ENCODE measurements around the gene EXOC4.

The EXOC4 gene

DNA sequence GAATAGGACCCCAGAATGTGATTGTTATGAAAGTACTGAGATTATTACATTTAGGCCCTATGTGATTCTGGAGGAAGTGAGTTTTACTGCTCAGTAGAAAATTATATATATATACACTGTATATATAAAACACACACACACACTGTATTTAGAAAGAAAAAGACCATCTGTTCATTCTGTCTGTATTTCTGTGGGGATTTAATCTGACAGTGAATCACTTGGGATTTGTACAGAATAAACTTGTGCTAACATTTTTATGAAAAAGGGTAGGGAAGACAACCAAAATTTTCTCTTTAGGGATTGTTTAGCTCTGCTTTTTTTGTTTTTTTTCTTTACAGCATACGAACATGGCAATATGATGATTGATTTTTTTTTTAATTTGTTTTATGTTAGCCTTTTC lies 142.7 kb downstream of the EXOC4 start:
- Histone ChIP-seq H3K27me3 (ENCODE audit: control insufficient read depth in 2 of 2, insufficient read depth in 2 of 2, low read length in 2 of 2) (no peaks in the 10 kb centered on the region), H3K27ac (ENCODE audit: low read depth in 2 of 2, low read length in 2 of 2) (no peak overlapping the region)

GRCh38 chr7:133398506-133398905 lies 145.6 kb downstream of the EXOC4 start:
- Histone ChIP-seq H3K9me3 (ENCODE audit: control insufficient read depth in 2 of 2, low read length in 2 of 2) (no peaks in the 10 kb centered on the region), H3K27me3 (ENCODE audit: control insufficient read depth in 2 of 2, insufficient read depth in 2 of 2, low read length in 2 of 2) (no peaks in the 10 kb centered on the region), H3K27ac (ENCODE audit: low read depth in 2 of 2, low read length in 2 of 2) (no peak overlapping the region), H3K36me3 (ENCODE audit: control insufficient read depth in 2 of 2, insufficient read depth in 2 of 2, low read length in 2 of 2) (no peaks in the 10 kb centered on the region), H3K9ac (ENCODE audit: low read depth in 1 of 2, low read length in 2 of 2) (no peak overlapping the region), H3K4me3 (ENCODE audit: low read length in 2 of 2) (no peak overlapping the region), H3K4me1 (ENCODE audit: control insufficient read depth in 2 of 2, insufficient read depth in 2 of 2, low read length in 2 of 2) (no peaks in the 10 kb centered on the region)

More for the DNA sequence above, 142.7 kb downstream of the EXOC4 start:
- H3K4me3 ChIP-seq (ENCODE audit: low read length in 2 of 2): no peak overlapping the region
- no peaks in the 10 kb centered on the region for H3K4me1 ChIP-seq (ENCODE audit: control insufficient read depth in 2 of 2, insufficient read depth in 2 of 2, low read length in 2 of 2)
- H3K9me3 ChIP-seq (ENCODE audit: control insufficient read depth in 2 of 2, low read length in 2 of 2): no peaks in the 10 kb centered on the region
- H3K9ac ChIP-seq (ENCODE audit: low read depth in 1 of 2, low read length in 2 of 2): no peak overlapping the region
- no peaks in the 10 kb centered on the region for H3K36me3 ChIP-seq (ENCODE audit: control insufficient read depth in 2 of 2, insufficient read depth in 2 of 2, low read length in 2 of 2)

DNA sequence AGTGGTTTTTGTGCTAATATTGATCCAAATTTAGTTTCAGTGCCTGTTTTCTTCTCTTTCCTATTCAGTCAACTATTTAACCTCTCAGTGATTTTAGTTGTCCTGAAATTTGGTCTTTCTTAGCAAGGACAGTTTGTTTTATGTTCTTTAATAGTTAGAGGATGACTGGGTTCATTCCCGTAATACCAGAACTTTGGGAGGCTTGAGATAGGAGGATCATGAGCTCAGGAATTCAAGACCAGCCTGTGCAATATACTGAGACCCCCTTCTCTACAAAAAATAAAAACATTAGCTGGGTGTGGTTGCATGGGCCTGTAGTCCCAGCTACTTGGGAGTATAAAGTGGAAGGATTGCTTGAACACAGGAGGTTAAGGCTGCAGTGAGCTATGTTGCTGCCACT lies 148.3 kb downstream of the EXOC4 start:
- H3K27ac ChIP-seq (ENCODE audit: low read depth in 2 of 2, low read length in 2 of 2): no peak overlapping the region

GRCh38 chr7:133408212-133408611 lies 155.3 kb downstream of the EXOC4 start:
- Histone ChIP-seq H3K4me3 (ENCODE audit: low read length in 2 of 2) (no peak overlapping the region), H3K36me3 (ENCODE audit: control insufficient read depth in 2 of 2, insufficient read depth in 2 of 2, low read length in 2 of 2) (no peaks in the 10 kb centered on the region), H3K4me1 (ENCODE audit: control insufficient read depth in 2 of 2, insufficient read depth in 2 of 2, low read length in 2 of 2) (no peaks in the 10 kb centered on the region), H3K9me3 (ENCODE audit: control insufficient read depth in 2 of 2, low read length in 2 of 2) (no peaks in the 10 kb centered on the region), H3K27me3 (ENCODE audit: control insufficient read depth in 2 of 2, insufficient read depth in 2 of 2, low read length in 2 of 2) (no peaks in the 10 kb centered on the region), H3K9ac (ENCODE audit: low read depth in 1 of 2, low read length in 2 of 2) (no peak overlapping the region), H3K27ac (ENCODE audit: low read depth in 2 of 2, low read length in 2 of 2) (no peak overlapping the region)

More for the DNA sequence above, 148.3 kb downstream of the EXOC4 start:
- Histone ChIP-seq H3K9me3 (ENCODE audit: control insufficient read depth in 2 of 2, low read length in 2 of 2) (no peaks in the 10 kb centered on the region), H3K27me3 (ENCODE audit: control insufficient read depth in 2 of 2, insufficient read depth in 2 of 2, low read length in 2 of 2) (no peaks in the 10 kb centered on the region), H3K9ac (ENCODE audit: low read depth in 1 of 2, low read length in 2 of 2) (no peak overlapping the region), H3K4me1 (ENCODE audit: control insufficient read depth in 2 of 2, insufficient read depth in 2 of 2, low read length in 2 of 2) (no peaks in the 10 kb centered on the region), H3K4me3 (ENCODE audit: low read length in 2 of 2) (no peak overlapping the region), H3K36me3 (ENCODE audit: control insufficient read depth in 2 of 2, insufficient read depth in 2 of 2, low read length in 2 of 2) (no peaks in the 10 kb centered on the region)

DNA sequence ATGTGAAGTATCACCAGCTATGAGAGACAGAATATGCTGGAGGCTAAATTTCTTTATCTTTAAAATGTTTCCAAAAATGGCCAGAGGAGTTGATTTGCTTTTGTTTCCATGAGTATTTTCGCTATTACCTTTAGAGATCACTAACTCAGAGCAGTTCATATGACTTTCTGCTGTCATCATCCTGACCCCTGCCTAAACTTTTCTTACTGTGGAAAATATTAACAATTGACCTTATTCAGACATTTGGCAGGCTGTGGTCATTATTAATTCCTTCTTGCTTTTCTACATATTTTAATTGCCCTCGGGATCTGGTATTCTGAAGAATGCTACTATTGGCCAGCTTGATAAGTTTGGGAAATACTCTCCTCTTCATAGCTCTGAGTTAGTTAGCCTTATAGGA lies 156.5 kb downstream of the EXOC4 start:
- Histone ChIP-seq H3K36me3 (ENCODE audit: control insufficient read depth in 2 of 2, insufficient read depth in 2 of 2, low read length in 2 of 2) (no peaks in the 10 kb centered on the region), H3K4me3 (ENCODE audit: low read length in 2 of 2) (no peak overlapping the region), H3K27ac (ENCODE audit: low read depth in 2 of 2, low read length in 2 of 2) (no peak overlapping the region), H3K4me1 (ENCODE audit: control insufficient read depth in 2 of 2, insufficient read depth in 2 of 2, low read length in 2 of 2) (no peaks in the 10 kb centered on the region), H3K27me3 (ENCODE audit: control insufficient read depth in 2 of 2, insufficient read depth in 2 of 2, low read length in 2 of 2) (no peaks in the 10 kb centered on the region), H3K9ac (ENCODE audit: low read depth in 1 of 2, low read length in 2 of 2) (no peak overlapping the region), H3K9me3 (ENCODE audit: control insufficient read depth in 2 of 2, low read length in 2 of 2) (no peaks in the 10 kb centered on the region)

- Histone ChIP-seq H3K27me3 (ENCODE audit: control insufficient read depth in 2 of 2, insufficient read depth in 2 of 2, low read length in 2 of 2) (no peaks in the 10 kb centered on the region), H3K9me3 (ENCODE audit: control insufficient read depth in 2 of 2, low read length in 2 of 2) (no peaks in the 10 kb centered on the region), H3K27ac (ENCODE audit: low read depth in 2 of 2, low read length in 2 of 2) (no peak overlapping the region), H3K4me1 (ENCODE audit: control insufficient read depth in 2 of 2, insufficient read depth in 2 of 2, low read length in 2 of 2) (no peaks in the 10 kb centered on the region), H3K36me3 (ENCODE audit: control insufficient read depth in 2 of 2, insufficient read depth in 2 of 2, low read length in 2 of 2) (no peaks in the 10 kb centered on the region), H3K4me3 (ENCODE audit: low read length in 2 of 2) (no peak overlapping the region), H3K9ac (ENCODE audit: low read depth in 1 of 2, low read length in 2 of 2) (no peak overlapping the region)
Measured at GRCh38 chr7:133409966-133410365, 157.1 kb downstream of the EXOC4 start.

DNA sequence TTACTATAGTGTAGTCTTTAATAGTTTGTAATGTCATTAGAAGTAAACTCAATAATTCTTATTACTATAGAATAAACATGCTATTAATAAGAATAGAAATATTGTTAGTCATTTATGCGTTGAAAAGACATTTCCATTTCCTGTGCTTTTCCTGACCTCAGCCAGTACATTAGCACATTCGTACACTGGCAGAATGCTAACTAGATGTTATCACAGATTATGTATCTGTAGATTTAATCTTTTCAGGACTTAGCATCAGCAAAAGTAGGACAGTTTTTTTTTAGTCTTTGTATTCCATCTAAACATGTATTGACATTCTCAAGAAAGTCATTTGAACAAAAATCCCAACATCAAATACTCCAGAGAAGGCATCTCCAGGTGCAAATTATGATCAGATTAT lies 158.5 kb downstream of the EXOC4 start:
- no peak overlapping the region for H3K27ac ChIP-seq (ENCODE audit: low read depth in 2 of 2, low read length in 2 of 2)
- no peak overlapping the region for H3K9ac ChIP-seq (ENCODE audit: low read depth in 1 of 2, low read length in 2 of 2)
- no peaks in the 10 kb centered on the region for H3K9me3 ChIP-seq (ENCODE audit: control insufficient read depth in 2 of 2, low read length in 2 of 2)
- no peaks in the 10 kb centered on the region for H3K4me1 ChIP-seq (ENCODE audit: control insufficient read depth in 2 of 2, insufficient read depth in 2 of 2, low read length in 2 of 2)
- H3K27me3 ChIP-seq (ENCODE audit: control insufficient read depth in 2 of 2, insufficient read depth in 2 of 2, low read length in 2 of 2): no peaks in the 10 kb centered on the region
- no peaks in the 10 kb centered on the region for H3K36me3 ChIP-seq (ENCODE audit: control insufficient read depth in 2 of 2, insufficient read depth in 2 of 2, low read length in 2 of 2)
- H3K4me3 ChIP-seq (ENCODE audit: low read length in 2 of 2): no peak overlapping the region

GRCh38 chr7:133412942-133413341 lies 160.1 kb downstream of the EXOC4 start:
- Histone ChIP-seq H3K27me3 (ENCODE audit: control insufficient read depth in 2 of 2, insufficient read depth in 2 of 2, low read length in 2 of 2) (no peaks in the 10 kb centered on the region), H3K4me3 (ENCODE audit: low read length in 2 of 2) (no peak overlapping the region), H3K4me1 (ENCODE audit: control insufficient read depth in 2 of 2, insufficient read depth in 2 of 2, low read length in 2 of 2) (no peaks in the 10 kb centered on the region), H3K27ac (ENCODE audit: low read depth in 2 of 2, low read length in 2 of 2) (no peak overlapping the region), H3K9me3 (ENCODE audit: control insufficient read depth in 2 of 2, low read length in 2 of 2) (no peaks in the 10 kb centered on the region), H3K36me3 (ENCODE audit: control insufficient read depth in 2 of 2, insufficient read depth in 2 of 2, low read length in 2 of 2) (no peaks in the 10 kb centered on the region), H3K9ac (ENCODE audit: low read depth in 1 of 2, low read length in 2 of 2) (no peak overlapping the region)

DNA sequence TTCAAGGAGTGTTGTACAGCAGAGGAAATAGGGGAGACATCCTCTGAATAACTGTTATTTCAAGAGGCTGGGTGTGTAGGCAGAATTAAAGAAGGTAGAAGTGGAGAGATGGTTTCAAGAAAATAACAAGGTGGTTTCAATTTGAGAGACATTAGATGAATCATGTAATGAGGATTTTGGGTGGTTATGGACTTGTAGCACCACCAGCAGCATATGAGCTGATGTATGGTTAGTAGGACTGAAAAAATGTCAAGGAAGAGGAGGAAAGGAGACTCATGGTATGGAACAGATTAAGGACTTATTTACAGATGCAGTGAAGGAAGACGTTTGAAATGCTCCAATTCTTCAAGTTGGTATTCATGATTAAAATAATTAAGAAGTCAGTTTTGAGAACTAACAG lies 166.2 kb downstream of the EXOC4 start:
- Histone ChIP-seq H3K27me3 (ENCODE audit: control insufficient read depth in 2 of 2, insufficient read depth in 2 of 2, low read length in 2 of 2) (no peaks in the 10 kb centered on the region), H3K4me3 (ENCODE audit: low read length in 2 of 2) (no peak overlapping the region), H3K36me3 (ENCODE audit: control insufficient read depth in 2 of 2, insufficient read depth in 2 of 2, low read length in 2 of 2) (no peaks in the 10 kb centered on the region), H3K9ac (ENCODE audit: low read depth in 1 of 2, low read length in 2 of 2) (no peak overlapping the region), H3K27ac (ENCODE audit: low read depth in 2 of 2, low read length in 2 of 2) (no peak overlapping the region), H3K4me1 (ENCODE audit: control insufficient read depth in 2 of 2, insufficient read depth in 2 of 2, low read length in 2 of 2) (no peaks in the 10 kb centered on the region), H3K9me3 (ENCODE audit: control insufficient read depth in 2 of 2, low read length in 2 of 2) (no peaks in the 10 kb centered on the region)

GRCh38 chr7:133423618-133424017 lies 170.7 kb downstream of the EXOC4 start:
- Histone ChIP-seq H3K9ac (ENCODE audit: low read depth in 1 of 2, low read length in 2 of 2) (no peak overlapping the region), H3K36me3 (ENCODE audit: control insufficient read depth in 2 of 2, insufficient read depth in 2 of 2, low read length in 2 of 2) (no peaks in the 10 kb centered on the region), H3K27ac (ENCODE audit: low read depth in 2 of 2, low read length in 2 of 2) (no peak overlapping the region), H3K27me3 (ENCODE audit: control insufficient read depth in 2 of 2, insufficient read depth in 2 of 2, low read length in 2 of 2) (no peaks in the 10 kb centered on the region), H3K4me3 (ENCODE audit: low read length in 2 of 2) (no peak overlapping the region), H3K4me1 (ENCODE audit: control insufficient read depth in 2 of 2, insufficient read depth in 2 of 2, low read length in 2 of 2) (no peaks in the 10 kb centered on the region), H3K9me3 (ENCODE audit: control insufficient read depth in 2 of 2, low read length in 2 of 2) (no peaks in the 10 kb centered on the region)

GRCh38 chr7:133428326-133428725 lies 175.4 kb downstream of the EXOC4 start:
- H3K9me3 ChIP-seq (ENCODE audit: control insufficient read depth in 2 of 2, low read length in 2 of 2): no peaks in the 10 kb centered on the region
- no peak overlapping the region for H3K4me3 ChIP-seq (ENCODE audit: low read length in 2 of 2)
- H3K27ac ChIP-seq (ENCODE audit: low read depth in 2 of 2, low read length in 2 of 2): no peak overlapping the region
- H3K36me3 ChIP-seq (ENCODE audit: control insufficient read depth in 2 of 2, insufficient read depth in 2 of 2, low read length in 2 of 2): no peaks in the 10 kb centered on the region
- H3K27me3 ChIP-seq (ENCODE audit: control insufficient read depth in 2 of 2, insufficient read depth in 2 of 2, low read length in 2 of 2): no peaks in the 10 kb centered on the region
- H3K9ac ChIP-seq (ENCODE audit: low read depth in 1 of 2, low read length in 2 of 2): no peak overlapping the region
- H3K4me1 ChIP-seq (ENCODE audit: control insufficient read depth in 2 of 2, insufficient read depth in 2 of 2, low read length in 2 of 2): no peaks in the 10 kb centered on the region
